KMS-11 (cell line): Measurements from ENCODE around the gene GLP2R.

Experiments used
- H2AFZ ChIP-seq: fragments of 200-600 bp; sonication (generic); 2 replicates; pipeline ENCODE4 v1.6.1; 2016; ENCODE audit warnings: antibody characterized with exemption, mixed run types, low read depth
- H3K27ac ChIP-seq: fragments of 200-600 bp; sonication (generic); 2 replicates; pipeline ENCODE4 v1.6.1; 2016; ENCODE audit warnings: mild to moderate bottlenecking, mixed run types
- H3K27me3 ChIP-seq: fragments of 200-600 bp; sonication (generic); 2 replicates; pipeline ENCODE4 v1.6.1; 2017; ENCODE audit warnings: mild to moderate bottlenecking, low read depth, mixed run types, moderate library complexity; ENCODE audit not compliant: insufficient read depth
- H3K36me3 ChIP-seq: fragments of 200-600 bp; sonication (generic); 2 replicates; pipeline ENCODE4 v1.6.1; 2017; ENCODE audit warnings: mild to moderate bottlenecking, mixed run types; ENCODE audit not compliant: insufficient read depth
- H3K4me1 ChIP-seq: fragments of 200-600 bp; sonication (generic); 2 replicates; pipeline ENCODE4 v1.6.1; 2016; ENCODE audit warnings: mild to moderate bottlenecking, low read depth, mixed run types; ENCODE audit not compliant: poor library complexity, severe bottlenecking
- H3K4me2 ChIP-seq: fragments of 200-600 bp; sonication (generic); 2 replicates; pipeline ENCODE4 v1.7.0; 2016; ENCODE audit warnings: mild to moderate bottlenecking, mixed run types
- H3K4me3 ChIP-seq: fragments of 200-600 bp; sonication (generic); IDR thresholded peaks from 2 replicates; pipeline ENCODE4 v1.6.1; 2017; ENCODE audit warnings: low read depth, low read length, mixed read lengths; ENCODE audit not compliant: insufficient read depth
- H3K79me2 ChIP-seq: fragments of 200-600 bp; sonication (generic); 2 replicates; pipeline ENCODE4 v1.6.1; 2016; ENCODE audit warnings: low read depth, mixed run types; ENCODE audit not compliant: insufficient read depth
- H3K9ac ChIP-seq: fragments of 200-600 bp; sonication (generic); 2 replicates; pipeline ENCODE4 v1.6.1; 2016; ENCODE audit warnings: mild to moderate bottlenecking, mixed run types
- H4K20me1 ChIP-seq: fragments of 200-600 bp; sonication (generic); 2 replicates; pipeline ENCODE4 v1.6.1; 2016; ENCODE audit warnings: mild to moderate bottlenecking, mixed run types; ENCODE audit not compliant: insufficient read depth
- TF ChIP-seq, protein P1 (sequence below): fragments of 200-600 bp; sonication (generic); conservative IDR thresholded peaks from 2 replicates; pipeline ENCODE4 v1.6.1; 2017; ENCODE audit warnings: low read depth, mild to moderate bottlenecking, antibody characterized with exemption, low read length, moderate library complexity, mixed read lengths

Gene GLP2R

DNA sequence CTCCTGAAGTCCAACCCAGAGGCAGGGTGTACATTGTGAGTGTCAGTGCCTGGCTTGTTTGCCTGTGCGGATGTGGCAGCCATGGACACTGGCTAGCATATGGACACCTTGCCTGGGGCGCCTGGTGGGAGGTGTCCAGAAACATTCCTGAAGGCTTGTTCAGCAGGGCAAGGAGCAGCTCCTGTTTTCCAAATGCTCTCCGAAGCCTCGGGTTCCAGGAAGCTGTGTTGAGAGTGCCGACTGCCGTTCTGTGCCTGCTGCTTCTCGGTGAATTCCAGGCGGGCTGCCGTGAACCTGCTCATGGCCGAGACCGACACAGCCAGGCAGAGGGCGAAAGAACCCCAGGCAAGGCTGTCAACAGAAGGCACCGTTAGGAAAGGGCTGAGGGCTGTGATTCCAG is 23.4 kb upstream of the GLP2R start:
- Histone ChIP-seq H3K4me2 (no peak overlapping the region), H3K9ac (no peak overlapping the region)
- TF ChIP-seq, protein P1, sequence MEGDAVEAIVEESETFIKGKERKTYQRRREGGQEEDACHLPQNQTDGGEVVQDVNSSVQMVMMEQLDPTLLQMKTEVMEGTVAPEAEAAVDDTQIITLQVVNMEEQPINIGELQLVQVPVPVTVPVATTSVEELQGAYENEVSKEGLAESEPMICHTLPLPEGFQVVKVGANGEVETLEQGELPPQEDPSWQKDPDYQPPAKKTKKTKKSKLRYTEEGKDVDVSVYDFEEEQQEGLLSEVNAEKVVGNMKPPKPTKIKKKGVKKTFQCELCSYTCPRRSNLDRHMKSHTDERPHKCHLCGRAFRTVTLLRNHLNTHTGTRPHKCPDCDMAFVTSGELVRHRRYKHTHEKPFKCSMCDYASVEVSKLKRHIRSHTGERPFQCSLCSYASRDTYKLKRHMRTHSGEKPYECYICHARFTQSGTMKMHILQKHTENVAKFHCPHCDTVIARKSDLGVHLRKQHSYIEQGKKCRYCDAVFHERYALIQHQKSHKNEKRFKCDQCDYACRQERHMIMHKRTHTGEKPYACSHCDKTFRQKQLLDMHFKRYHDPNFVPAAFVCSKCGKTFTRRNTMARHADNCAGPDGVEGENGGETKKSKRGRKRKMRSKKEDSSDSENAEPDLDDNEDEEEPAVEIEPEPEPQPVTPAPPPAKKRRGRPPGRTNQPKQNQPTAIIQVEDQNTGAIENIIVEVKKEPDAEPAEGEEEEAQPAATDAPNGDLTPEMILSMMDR: no peak

DNA sequence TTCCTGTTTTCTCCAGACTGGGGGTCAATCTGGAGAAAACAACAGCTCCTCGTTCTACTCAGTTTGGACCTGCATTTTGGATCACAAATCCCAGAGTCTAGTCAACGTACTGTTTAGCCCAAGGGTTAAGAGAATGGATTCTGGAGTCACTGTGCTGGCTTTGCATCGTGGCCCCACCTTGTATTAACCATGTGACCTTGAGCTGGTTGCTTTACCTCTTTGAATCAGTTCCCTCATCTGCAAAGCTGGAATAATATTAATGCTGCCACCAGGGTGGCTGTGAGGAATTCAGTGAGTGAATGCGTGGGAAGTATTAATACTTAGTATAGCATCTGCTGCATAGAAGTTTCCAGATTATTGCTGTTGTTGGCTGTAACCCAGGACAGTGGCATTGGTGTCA is 23.0 kb upstream of the GLP2R start:
- Histone ChIP-seq H3K27ac (no peak overlapping the region), H3K9ac (no peak overlapping the region), H3K4me1 (no peaks in the 10 kb centered on the region), H3K79me2 (no peaks in the 10 kb centered on the region), H3K4me2 (no peak overlapping the region), H3K36me3 (no peaks in the 10 kb centered on the region), H4K20me1 (no peaks in the 10 kb centered on the region), H3K27me3 (no peaks in the 10 kb centered on the region), H3K4me3 (no peak overlapping the region), H2AFZ (no peak overlapping the region)
- TF ChIP-seq, protein P1: no peak

More for the DNA sequence above, 23.4 kb upstream of the GLP2R start:
- H4K20me1 ChIP-seq: no peaks in the 10 kb centered on the region
- H3K36me3 ChIP-seq: no peaks in the 10 kb centered on the region
- H2AFZ ChIP-seq: no peak overlapping the region
- no peaks in the 10 kb centered on the region for H3K4me1 ChIP-seq
- H3K79me2 ChIP-seq: no peaks in the 10 kb centered on the region
- no peaks in the 10 kb centered on the region for H3K27me3 ChIP-seq
- no peak overlapping the region for H3K4me3 ChIP-seq
- H3K27ac ChIP-seq: no peak overlapping the region

DNA sequence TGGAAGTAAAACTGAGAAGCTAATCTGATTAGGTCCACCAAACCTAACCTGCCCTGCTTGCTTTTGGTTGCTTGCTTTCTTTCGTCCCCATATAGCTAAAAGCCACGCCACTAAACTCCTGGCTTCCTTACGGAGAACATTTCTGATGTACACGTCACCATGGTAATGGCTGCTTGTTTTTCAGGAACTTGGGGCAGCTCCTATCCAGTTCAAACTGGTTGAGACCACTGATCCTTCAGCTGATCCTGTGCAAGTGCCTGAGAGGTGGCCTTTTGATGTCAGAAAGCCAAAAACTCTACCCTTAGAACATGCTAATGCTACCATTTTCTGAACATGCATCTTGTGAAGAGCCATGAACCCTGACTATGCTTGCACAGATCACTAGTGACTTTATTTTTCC is 20.0 kb upstream of the GLP2R start:
- no peak overlapping the region for H3K9ac ChIP-seq
- TF ChIP-seq, protein P1: no peak
- no peaks in the 10 kb centered on the region for H3K36me3 ChIP-seq
- no peaks in the 10 kb centered on the region for H3K27me3 ChIP-seq
- no peaks in the 10 kb centered on the region for H3K4me1 ChIP-seq
- no peaks in the 10 kb centered on the region for H4K20me1 ChIP-seq
- no peak overlapping the region for H3K4me2 ChIP-seq
- H2AFZ ChIP-seq: no peak overlapping the region
- no peak overlapping the region for H3K4me3 ChIP-seq
- no peaks in the 10 kb centered on the region for H3K79me2 ChIP-seq
- no peak overlapping the region for H3K27ac ChIP-seq

DNA sequence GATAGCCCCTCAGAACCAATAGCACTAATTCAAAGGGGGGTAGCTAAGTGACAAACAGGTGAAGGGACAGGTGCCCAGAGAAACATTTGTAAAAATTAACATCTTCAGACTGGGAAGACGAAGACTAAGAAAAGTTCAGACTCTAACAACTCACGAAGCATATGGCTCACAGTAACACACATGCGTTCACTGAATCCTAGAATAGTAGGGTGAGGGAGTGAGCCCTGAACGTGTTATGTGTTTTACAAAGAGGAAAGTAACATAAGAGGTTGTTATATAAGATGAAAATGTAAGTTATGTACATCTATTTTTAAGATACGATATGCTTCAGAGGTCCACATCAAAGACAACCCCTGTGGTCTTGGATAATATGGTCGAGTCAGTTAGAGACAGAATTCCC is 19.0 kb upstream of the GLP2R start:
- Histone ChIP-seq H2AFZ (no peak overlapping the region), H3K4me3 (no peak overlapping the region), H3K36me3 (no peaks in the 10 kb centered on the region), H3K4me2 (no peak overlapping the region), H3K27me3 (no peaks in the 10 kb centered on the region), H3K79me2 (no peaks in the 10 kb centered on the region), H3K27ac (no peak overlapping the region), H4K20me1 (no peaks in the 10 kb centered on the region), H3K4me1 (no peaks in the 10 kb centered on the region), H3K9ac (no peak overlapping the region)
- TF ChIP-seq, protein P1: no peak

DNA sequence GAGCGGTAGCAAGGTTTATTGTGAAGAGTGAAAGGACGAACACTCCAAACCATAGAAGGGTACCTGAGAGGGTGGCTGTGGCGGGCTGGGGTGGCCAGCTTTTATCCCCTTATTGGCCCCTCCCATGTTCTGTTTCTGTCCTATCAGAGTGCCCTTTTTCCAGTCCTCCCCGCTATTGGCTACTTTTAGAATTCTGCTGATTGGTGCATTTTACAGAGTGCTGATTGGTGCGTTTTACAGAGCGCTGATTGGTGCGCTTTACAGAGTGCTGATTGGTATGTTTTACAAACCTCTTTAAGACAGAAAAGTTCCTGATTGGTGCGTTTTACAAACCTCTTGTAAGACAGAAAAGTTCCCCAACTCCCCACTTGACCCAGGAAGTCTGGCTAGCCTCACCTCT is 16.3 kb upstream of the GLP2R start:
- Histone ChIP-seq H3K36me3 (no peaks in the 10 kb centered on the region), H3K4me3 (no peak overlapping the region), H2AFZ (no peak overlapping the region), H3K27me3 (no peaks in the 10 kb centered on the region), H4K20me1 (no peaks in the 10 kb centered on the region), H3K27ac (no peak overlapping the region), H3K4me2 (no peak overlapping the region), H3K4me1 (no peaks in the 10 kb centered on the region), H3K79me2 (no peaks in the 10 kb centered on the region), H3K9ac (no peak overlapping the region)
- TF ChIP-seq, protein P1: no peak
